ENCODE data around the gene MDP1.

The MDP1 gene

DNA sequence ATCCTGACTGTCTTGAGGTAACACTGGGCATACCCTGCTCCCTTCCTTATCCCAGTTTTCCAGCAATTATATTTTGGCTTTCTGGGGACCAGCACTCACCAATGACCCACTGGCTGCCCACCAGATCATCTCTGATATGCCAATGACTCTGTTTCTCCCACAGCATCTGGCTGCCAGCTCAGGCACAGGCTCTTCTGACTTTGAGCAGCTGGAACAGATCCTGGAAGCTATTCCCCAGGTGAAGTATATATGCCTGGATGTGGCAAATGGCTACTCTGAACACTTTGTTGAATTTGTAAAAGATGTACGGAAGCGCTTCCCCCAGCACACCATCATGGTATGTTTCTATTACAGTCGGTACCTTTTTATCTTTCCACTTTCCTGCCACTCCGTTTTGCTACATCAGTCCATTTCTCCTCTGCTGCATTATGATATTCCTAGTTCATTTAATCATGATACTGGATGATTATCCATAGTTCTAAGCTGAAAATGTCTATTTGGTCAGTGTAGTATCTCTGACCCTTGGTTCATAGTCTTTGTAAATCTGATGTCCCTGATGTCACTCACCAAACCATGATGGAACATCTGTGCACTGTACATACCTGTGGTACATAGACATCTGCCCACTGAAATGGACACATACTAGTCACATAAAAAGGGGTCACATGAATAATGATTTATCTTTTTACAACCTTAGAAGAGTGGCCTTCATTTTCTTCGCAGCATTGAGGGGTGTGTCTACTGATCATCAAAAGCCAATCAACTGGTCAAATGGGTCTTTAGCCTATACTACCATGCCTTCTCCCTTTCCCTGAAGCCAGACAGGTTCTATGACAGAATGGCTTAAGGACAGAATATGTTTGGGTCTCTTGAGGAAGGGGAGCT is 20.2 kb upstream of the MDP1 start:
- no peaks in the 10 kb centered on the region for H3F3A ChIP-seq (ENCODE audit: low read depth)
- peaks cover 74% of the 10 kb centered on the region for H3K79me2 ChIP-seq (ENCODE audit: insufficient read depth, low read length)
- H2AFZ ChIP-seq (ENCODE audit: low read length), result no peak overlapping the region
- H3K9me2 ChIP-seq (replicated peaks; ENCODE audit: low read depth, low read length), result no peaks in the 10 kb centered on the region
- TF ChIP-seq EZH2phosphoT487 (IDR thresholded peaks at IDR 0.05; ENCODE audit: borderline replicate concordance) (no peak), CTCF (conservative IDR thresholded peaks at IDR 0.05; ENCODE audit: low read length) (no peak)
- no peaks in the 10 kb centered on the region for H3K27me3 ChIP-seq (ENCODE audit: insufficient read depth, low read length, poor library complexity, severe bottlenecking)
- H3K4me2 ChIP-seq (ENCODE audit: low read depth, low read length, poor library complexity, severe bottlenecking), result peak overlapping the region; percentile 98
- H3K9me3 ChIP-seq (ENCODE audit: insufficient read depth, low read depth, low read length), result no peaks in the 10 kb centered on the region
- H4K20me1 ChIP-seq (ENCODE audit: insufficient read depth, low read length, poor library complexity, severe bottlenecking), result peaks cover 10% of the 10 kb centered on the region
- peak overlapping the region; percentile 89 for H3K9ac ChIP-seq (ENCODE audit: low read depth, low read length, poor library complexity, severe bottlenecking)
- peaks cover 49% of the 10 kb centered on the region; the same call in 1 of the 2 replicates for H3K36me3 ChIP-seq (ENCODE audit: insufficient read depth, low read length)
- H3K4me1 ChIP-seq (ENCODE audit: insufficient read depth, low read length, poor library complexity, severe bottlenecking), result peaks cover 56% of the 10 kb centered on the region
- no peak overlapping the region for H3K4me3 ChIP-seq (ENCODE audit: low read length, poor library complexity, severe bottlenecking)

GRCh38 chr14:24234095-24235005 is 18.5 kb upstream of the MDP1 start:
- Histone ChIP-seq H3K9ac (ENCODE audit: low read depth, low read length, poor library complexity, severe bottlenecking) (peak overlapping the region; percentile 89), H3K4me2 (ENCODE audit: low read depth, low read length, poor library complexity, severe bottlenecking) (peak overlapping the region; percentile 98), H3K4me3 (ENCODE audit: low read length, poor library complexity, severe bottlenecking) (peak overlapping the region; percentile 93), H4K20me1 (ENCODE audit: insufficient read depth, low read length, poor library complexity, severe bottlenecking) (no peaks in the 10 kb centered on the region), H3K9me3 (ENCODE audit: insufficient read depth, low read depth, low read length) (no peaks in the 10 kb centered on the region), H3K36me3 (ENCODE audit: insufficient read depth, low read length) (peaks cover 35% of the 10 kb centered on the region; the same call in 1 of the 2 replicates), H3F3A (ENCODE audit: low read depth) (no peaks in the 10 kb centered on the region), H3K79me2 (ENCODE audit: insufficient read depth, low read length) (peaks cover 70% of the 10 kb centered on the region), H3K27me3 (ENCODE audit: insufficient read depth, low read length, poor library complexity, severe bottlenecking) (no peaks in the 10 kb centered on the region), H3K4me1 (ENCODE audit: insufficient read depth, low read length, poor library complexity, severe bottlenecking) (peaks cover 41% of the 10 kb centered on the region), H2AFZ (ENCODE audit: low read length) (no peak overlapping the region), H3K9me2 (replicated peaks; ENCODE audit: low read depth, low read length) (no peaks in the 10 kb centered on the region)
- TF ChIP-seq EZH2phosphoT487 (IDR thresholded peaks at IDR 0.05; ENCODE audit: borderline replicate concordance) (no peak), CTCF (conservative IDR thresholded peaks at IDR 0.05; ENCODE audit: low read length) (no peak)

DNA sequence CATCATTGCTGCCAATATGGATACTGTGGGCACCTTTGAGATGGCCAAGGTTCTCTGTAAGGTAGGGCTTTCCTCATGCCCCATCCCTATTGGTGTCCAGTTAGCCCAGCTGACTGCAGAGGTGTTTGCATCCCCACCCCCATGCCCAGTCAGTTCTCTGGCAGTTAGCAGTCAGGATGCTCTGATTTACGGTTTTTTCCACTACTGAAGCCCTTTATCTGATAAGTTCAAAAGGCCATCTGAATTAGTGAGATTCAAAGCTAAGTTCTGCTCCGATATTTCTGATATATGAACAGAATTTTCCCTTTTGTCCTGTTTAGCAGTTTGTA is 17.6 kb upstream of the MDP1 start:
- Histone ChIP-seq H3K27me3 (ENCODE audit: insufficient read depth, low read length, poor library complexity, severe bottlenecking) (no peaks in the 10 kb centered on the region), H4K20me1 (ENCODE audit: insufficient read depth, low read length, poor library complexity, severe bottlenecking) (no peaks in the 10 kb centered on the region), H3F3A (ENCODE audit: low read depth) (no peaks in the 10 kb centered on the region), H3K4me1 (ENCODE audit: insufficient read depth, low read length, poor library complexity, severe bottlenecking) (peaks cover 39% of the 10 kb centered on the region), H3K4me3 (ENCODE audit: low read length, poor library complexity, severe bottlenecking) (peak overlapping the region; percentile 93), H3K9me2 (replicated peaks; ENCODE audit: low read depth, low read length) (no peaks in the 10 kb centered on the region), H3K79me2 (ENCODE audit: insufficient read depth, low read length) (peaks cover 66% of the 10 kb centered on the region), H3K9me3 (ENCODE audit: insufficient read depth, low read depth, low read length) (no peaks in the 10 kb centered on the region), H2AFZ (ENCODE audit: low read length) (no peak overlapping the region), H3K4me2 (ENCODE audit: low read depth, low read length, poor library complexity, severe bottlenecking) (peak overlapping the region; percentile 98), H3K36me3 (ENCODE audit: insufficient read depth, low read length) (peaks cover 27% of the 10 kb centered on the region; the same call in 1 of the 2 replicates), H3K9ac (ENCODE audit: low read depth, low read length, poor library complexity, severe bottlenecking) (peak overlapping the region; percentile 89)
- TF ChIP-seq EZH2phosphoT487 (IDR thresholded peaks at IDR 0.05; ENCODE audit: borderline replicate concordance) (no peak), CTCF (conservative IDR thresholded peaks at IDR 0.05; ENCODE audit: low read length) (no peak)
